Lower leg skin (tissue), 4 donors: ENCODE data around the gene ADGRD1. TPM values are rescaled to one million over a fixed set of nuclear protein-coding genes. Genes with fewer than 3 reads are reported as not detected.

Experiments used
- DNase-seq, 2 donors: peaks; one replicate each; pipeline ENCODE4 v3.0.0-alpha.2; 2019; ENCODE audit warnings: low spot score in 2 of 2
- H3K4me3 ChIP-seq: fragments of 200-600 bp; sonication (generic); 2 replicates; pipeline ENCODE4 v1.5.1; 2017; ENCODE audit warnings: mild to moderate bottlenecking, low read depth; ENCODE audit not compliant: poor library complexity, severe bottlenecking
- POLR2A ChIP-seq, 2 donors: fragments of 450-650 bp; IDR thresholded peaks; one replicate each; pipeline ENCODE4 v1.6.1; 2016 to 2017; ENCODE audit warnings: antibody characterized with exemption in 2 of 2, mild to moderate bottlenecking in 1 of 2, moderate library complexity in 1 of 2
- WGBS, 2 donors: methylation state at CpG; one replicate each; pipeline ENCODE4 v1.1.5; 2018; 5-methylcytosine and 5-hydroxymethylcytosine counted together
- intact Hi-C: fragments of 100-400 bp; cut with DNase I; formaldehyde crosslinking; loops from one replicate; pipeline ENCODE4 v1.15.0; 2023; ENCODE audit warnings: low total_unique reads
- total RNA-seq, 4 donors: library from RNA; depleted of rRNA; stranded (reverse); fragments of >200 nt; gene quantifications; one replicate each; pipeline ENCODE4 v1.1.0, GENCODE V29; 2016
- TF ChIP-seq, protein P1 (sequence below), 3 donors: fragments of 450-650 bp; IDR thresholded peaks; one replicate each; pipeline ENCODE4 v1.5.1; 2016; ENCODE audit warnings: antibody characterized with exemption in 3 of 3, mild to moderate bottlenecking in 3 of 3, moderate library complexity in 2 of 3

The ADGRD1 gene
- total RNA-seq, 4 donors from 2014 or later: 8.3 to 11.6 (median 8.9) TPM

DNA sequence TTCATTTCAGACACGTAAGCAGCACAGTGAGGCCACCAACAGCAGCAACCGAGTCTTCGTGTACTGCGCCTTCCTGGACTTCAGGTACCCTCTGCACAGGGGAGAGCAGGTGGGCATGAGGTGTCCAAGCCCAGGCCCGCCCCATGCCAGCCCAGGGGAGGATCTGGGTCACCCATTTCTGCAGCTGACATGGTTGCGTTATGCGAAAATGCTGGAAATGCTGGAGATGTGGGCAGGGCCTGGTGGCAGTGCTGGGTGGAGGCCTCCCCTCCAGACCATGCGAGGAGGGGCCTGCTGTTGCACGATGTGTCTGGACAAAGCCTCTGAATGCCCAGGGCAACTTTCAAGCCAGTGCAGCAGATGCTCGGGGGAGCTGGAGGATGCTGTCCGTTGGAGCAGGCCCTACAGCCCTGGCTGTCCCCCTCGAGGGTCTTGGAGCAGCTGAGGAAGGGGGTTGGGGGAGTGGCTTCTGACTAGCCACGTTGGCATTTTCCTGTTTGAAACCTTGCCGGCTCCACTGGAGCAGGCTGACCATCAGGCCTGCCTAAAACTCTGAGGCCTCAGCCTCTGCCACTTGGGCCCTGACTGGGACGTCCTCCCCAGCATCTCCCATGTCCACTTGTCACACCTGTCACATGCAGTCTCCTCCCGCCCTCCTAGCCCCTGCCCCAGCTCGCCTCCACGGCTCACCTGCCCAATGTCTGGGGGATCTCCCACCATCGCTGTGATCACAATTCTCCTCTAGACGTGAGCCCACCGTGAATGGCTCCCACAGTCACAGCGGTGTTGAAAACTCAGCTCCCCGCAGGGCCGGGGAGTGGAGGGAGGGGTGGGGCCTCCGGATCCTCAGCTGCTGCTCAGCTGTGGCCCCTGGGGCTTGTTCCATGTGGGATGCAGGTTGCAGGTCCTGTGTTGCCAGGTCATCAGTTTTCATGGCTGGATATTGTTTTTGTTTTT, 123.4 kb downstream of the ADGRD1 start:
- H3K4me3 ChIP-seq: no peak overlapping the region
- 71 to 72% methylated on average over 25 of the region's 25 CpGs for WGBS, 2 donors
- peak in 1 of 2 donors; percentile 74 for DNase-seq
- TF ChIP-seq POLR2A (IDR thresholded peaks at IDR 0.05): no peak
- TF ChIP-seq, protein P1, sequence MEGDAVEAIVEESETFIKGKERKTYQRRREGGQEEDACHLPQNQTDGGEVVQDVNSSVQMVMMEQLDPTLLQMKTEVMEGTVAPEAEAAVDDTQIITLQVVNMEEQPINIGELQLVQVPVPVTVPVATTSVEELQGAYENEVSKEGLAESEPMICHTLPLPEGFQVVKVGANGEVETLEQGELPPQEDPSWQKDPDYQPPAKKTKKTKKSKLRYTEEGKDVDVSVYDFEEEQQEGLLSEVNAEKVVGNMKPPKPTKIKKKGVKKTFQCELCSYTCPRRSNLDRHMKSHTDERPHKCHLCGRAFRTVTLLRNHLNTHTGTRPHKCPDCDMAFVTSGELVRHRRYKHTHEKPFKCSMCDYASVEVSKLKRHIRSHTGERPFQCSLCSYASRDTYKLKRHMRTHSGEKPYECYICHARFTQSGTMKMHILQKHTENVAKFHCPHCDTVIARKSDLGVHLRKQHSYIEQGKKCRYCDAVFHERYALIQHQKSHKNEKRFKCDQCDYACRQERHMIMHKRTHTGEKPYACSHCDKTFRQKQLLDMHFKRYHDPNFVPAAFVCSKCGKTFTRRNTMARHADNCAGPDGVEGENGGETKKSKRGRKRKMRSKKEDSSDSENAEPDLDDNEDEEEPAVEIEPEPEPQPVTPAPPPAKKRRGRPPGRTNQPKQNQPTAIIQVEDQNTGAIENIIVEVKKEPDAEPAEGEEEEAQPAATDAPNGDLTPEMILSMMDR (IDR thresholded peaks at IDR 0.05): no peak
- intact Hi-C loops: no loop called here

DNA sequence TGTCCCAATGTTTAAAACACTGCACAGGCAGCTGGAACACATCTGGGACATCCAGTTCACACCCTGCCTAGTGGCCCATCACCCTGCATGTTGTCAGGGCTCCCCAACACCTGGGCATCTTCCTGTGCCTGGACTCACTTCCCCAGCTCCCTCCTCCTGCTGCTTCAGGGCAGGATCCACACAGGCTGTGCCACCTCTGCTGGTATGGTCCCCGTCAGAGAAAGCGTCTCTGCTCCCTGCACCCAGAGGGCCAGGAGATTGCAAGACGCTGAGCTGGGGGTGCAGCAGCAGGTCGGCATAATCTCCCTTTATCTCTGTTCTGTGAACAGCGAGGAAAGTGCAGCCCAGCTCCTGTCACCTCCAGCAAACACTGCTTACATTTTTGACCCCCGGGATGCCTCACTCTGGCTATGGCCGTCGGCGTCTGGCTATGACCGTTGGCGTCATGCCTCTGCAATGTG, 124.3 kb downstream of the ADGRD1 start:
- 82% methylated on average over 11 of the region's 11 CpGs for WGBS, 2 donors
- DNase-seq: peak in 1 of 2 donors; percentile 81
- TF ChIP-seq, protein P1 (IDR thresholded peaks at IDR 0.05): no peak
- TF ChIP-seq POLR2A (IDR thresholded peaks at IDR 0.05): no peak
- intact Hi-C loops: no loop called here
- H3K4me3 ChIP-seq: no peak overlapping the region

DNA sequence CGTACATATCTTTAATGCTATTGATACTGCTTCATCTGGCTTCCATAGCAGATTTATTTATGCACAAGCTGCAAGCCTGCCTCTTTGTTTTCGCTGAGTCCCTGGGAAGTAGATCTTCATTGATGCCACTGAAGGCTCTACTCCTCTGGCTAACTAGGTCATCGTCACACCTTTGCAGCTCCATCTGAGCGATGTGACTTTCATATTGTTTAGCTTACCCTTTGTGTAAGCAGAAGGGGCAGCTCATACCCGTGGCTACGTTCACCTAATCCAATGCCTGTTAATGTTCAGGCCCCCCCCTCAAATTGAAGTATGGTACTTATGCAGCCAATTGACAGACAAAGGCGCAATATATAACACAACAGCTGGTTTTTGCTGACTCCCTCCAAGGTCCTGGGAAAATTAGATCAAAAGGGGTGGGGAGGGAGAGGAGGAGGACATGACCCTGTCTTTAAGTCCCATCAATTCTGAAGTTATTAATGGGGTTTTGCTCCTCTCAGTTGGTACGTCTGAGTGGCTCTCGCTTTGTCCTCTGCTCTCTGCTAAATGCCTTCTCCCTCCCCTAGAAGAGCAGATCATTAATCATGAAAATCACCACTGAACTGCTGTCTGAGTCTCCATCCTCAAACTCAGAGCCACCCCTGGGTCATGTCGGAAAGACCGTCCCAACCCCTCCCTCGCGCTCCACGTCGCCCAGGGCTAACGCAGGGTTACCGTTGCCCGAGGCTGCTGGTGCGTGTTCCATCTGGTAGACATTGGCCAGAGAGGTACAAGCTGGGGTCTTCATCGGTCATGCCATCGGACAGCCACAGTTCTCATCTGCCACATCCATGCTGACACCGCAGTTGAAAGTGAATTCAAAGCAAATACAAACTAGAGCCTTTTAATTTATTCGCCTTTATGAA, 128.8 kb downstream of the ADGRD1 start:
- no peak overlapping the region for H3K4me3 ChIP-seq
- intact Hi-C loops: no loop called here
- TF ChIP-seq POLR2A (IDR thresholded peaks at IDR 0.05): no peak
- TF ChIP-seq, protein P1 (IDR thresholded peaks at IDR 0.05): no peak
- WGBS, 2 donors: 68 to 74% methylated on average over 23 of the region's 23 CpGs
- DNase-seq: peak in 1 of 2 donors; percentile 73

DNA sequence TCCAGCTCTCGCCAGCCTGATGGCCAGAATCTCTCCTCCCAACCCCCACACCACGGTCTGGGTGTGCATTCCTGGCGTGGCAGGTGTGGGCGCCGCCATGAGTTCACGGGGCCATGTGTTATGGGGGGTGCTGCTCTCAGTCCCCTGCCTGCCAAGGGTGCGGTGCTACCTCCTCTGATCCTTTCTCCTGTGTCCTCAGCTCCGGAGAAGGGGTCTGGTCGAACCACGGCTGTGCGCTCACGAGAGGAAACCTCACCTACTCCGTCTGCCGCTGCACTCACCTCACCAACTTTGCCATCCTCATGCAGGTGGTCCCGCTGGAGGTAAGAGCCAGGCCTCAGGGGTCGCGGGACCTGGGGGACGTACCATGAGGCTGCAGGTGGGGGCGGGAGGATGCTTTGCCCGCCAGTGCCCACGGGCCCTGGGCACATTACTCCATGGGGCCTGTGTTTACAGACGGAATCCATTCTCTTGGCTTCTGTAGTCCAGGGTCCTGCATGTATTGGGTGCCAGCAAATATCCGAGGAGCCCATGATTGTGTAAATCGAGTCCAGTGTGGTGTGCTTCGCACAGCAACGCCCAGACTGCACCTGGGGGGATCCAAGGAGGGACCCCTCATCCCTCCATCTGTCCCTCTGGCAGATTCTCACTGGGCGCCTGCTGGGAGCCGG, 130.8 kb downstream of the ADGRD1 start:
- no peak overlapping the region for H3K4me3 ChIP-seq
- intact Hi-C loops: no loop called here
- DNase-seq: peak in 1 of 2 donors; percentile 72
- TF ChIP-seq, protein P1 (IDR thresholded peaks at IDR 0.05): no peak
- no peak for TF ChIP-seq POLR2A (IDR thresholded peaks at IDR 0.05)
- WGBS, 2 donors: 85% methylated on average over 28 of the region's 28 CpGs

DNA sequence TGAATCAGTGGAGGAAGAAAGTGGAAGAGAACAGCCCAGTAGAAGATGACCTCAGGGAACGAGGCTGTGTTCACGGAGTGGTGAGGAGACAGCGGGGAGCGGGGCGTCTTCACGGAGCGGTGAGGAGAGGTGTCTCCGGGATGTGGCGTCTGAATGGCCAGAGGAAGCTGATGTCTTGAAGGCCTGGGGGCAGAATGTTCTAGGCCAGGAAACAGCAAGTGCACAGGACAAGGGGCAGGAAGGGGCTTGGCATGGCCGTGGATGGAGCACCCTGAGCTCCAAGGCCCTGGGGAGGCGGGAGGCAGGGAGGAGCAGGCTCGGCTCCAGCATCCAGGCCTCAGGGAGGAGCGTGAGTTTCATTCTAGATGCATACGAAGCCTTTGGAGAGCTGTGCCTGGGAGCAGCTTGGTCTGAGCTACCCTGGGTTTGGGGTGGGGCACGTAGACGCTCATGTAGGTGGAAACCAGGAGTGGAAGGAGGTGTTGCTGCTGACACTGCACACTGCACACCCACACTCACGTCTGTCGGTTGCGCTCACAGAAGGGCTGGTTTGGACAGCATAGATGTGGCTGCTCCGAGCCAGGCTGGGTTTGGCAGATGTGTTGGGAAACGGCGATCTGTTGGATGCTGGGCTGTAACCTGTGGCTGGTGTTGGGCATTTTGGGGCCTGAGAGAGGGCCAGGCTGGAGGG, 131.6 kb downstream of the ADGRD1 start:
- H3K4me3 ChIP-seq: no peak overlapping the region
- WGBS, 2 donors: 76 to 78% methylated on average over 21 of the region's 22 CpGs
- intact Hi-C loops: no loop called here
- DNase-seq: peak in 1 of 2 donors; percentile 80
- TF ChIP-seq POLR2A (IDR thresholded peaks at IDR 0.05): no peak
- TF ChIP-seq, protein P1 (IDR thresholded peaks at IDR 0.05): no peak
